Stimulated activated CD4-positive, alpha-beta T cell treated with anti-CD3 and anti-CD28 coated beads, TNF-alpha, amount 100 ng/mL, for 24 hours (primary cell): ENCODE measurements around the gene INTS4.
"Not testable (repeated sequence)": the region's sequence is repeated elsewhere in the genome, so short reads cannot be mapped to it uniquely, and the experiment has no call there.

Experiments used
- DNase-seq, 3 experiments: peaks; one replicate each; pipeline ENCODE4 v3.0.0-alpha.2; 2020; ENCODE audit warnings: low read depth in 3 of 3

INTS4 gene

GRCh38 chr11:77959434-77959833, 35.0 kb downstream of the INTS4 start:
- DNase-seq, result no peak

DNA sequence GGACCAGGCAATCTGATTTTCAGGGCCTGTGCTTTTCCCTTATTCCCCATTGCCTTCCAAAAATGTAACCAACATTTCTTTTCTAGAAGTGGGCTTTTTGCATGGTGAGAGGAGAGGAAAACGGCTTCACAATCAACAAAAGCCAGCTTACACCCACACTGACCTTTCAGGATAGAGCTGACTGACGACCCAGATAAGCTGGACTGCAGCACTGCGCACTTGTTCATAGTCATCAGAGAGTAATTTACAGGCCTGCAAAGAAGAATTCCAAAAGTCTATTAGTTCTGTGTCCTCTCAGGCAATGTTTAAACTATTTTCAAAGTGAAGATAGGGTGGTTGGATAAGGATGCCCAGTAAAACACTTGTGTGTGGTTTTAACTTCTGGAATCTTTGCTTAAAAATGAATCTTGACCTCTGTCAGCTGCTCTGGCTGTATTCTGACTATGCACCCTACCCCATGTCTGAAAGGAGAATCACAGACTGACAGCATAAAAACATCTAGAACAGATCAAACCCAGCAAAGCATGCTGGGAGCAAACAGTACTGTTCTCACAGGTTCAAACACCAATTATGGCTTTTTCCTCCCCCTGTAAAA, 35.8 kb downstream of the INTS4 start:
- not testable (repeated sequence) for DNase-seq

DNA sequence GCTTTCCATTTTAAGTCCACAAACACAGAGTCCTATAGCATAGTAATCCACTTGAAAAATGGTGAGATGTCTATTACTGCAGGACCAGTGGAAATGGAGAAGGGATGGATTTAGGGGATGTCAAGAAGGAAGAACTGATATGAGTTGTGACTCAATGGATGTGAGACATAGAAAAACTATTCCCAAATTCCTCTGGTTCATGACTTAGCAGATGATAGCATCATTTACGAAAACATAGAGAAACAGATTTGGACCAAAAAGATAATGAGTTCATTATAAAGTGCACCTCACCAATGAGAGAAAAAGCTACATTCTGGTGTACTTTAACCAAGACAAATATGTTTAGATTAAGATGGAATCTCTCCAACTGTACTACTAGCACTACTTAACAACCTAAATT, 51.2 kb downstream of the INTS4 start:
- not testable (repeated sequence) for DNase-seq

- DNase-seq, result not testable (repeated sequence)
These were observed 52.0 kb downstream of the INTS4 start for GRCh38 chr11:77942465-77942864.

- not testable (repeated sequence) for DNase-seq
These were observed 60.9 kb downstream of the INTS4 start for GRCh38 chr11:77933596-77933995.

DNA sequence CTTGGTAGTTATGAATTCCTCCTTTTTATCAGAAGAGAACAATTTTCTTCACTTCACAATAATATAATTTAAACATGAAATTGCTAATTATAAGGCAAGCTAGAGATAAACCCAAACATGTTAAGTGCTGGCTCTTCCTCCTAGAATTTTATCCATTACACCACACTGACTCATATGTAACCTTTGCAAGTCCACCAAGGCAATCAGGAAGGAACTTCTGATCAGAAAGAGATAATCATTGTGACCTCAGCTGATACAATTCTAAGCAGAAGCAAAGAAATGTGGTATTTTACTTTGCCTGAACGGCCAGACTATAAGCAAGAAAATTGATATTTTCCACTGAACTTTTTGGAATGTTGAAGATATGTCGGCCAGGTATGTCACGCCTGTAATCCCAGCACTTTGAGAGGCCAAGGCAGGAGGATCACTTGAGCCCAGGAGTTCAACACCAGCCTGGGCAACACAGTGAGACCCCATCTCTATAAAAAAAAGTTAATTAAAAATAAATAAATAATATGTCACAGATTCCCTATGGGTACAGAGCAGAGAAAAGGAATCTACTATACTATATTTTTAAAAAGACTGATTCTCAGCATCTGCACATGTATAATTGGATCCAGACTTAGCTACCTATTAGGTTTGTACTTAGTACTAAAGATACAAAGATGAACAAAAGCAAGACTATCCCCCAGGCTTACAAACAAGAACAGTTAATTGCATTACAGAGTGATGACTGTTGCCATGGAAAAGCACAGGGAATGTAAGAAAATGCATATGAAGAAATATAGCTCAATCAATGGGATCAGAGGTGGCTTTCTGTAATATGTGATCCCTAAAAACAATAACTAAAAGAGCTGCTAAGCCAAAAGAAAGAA, 63.9 kb downstream of the INTS4 start:
- not testable (repeated sequence) for DNase-seq

DNA sequence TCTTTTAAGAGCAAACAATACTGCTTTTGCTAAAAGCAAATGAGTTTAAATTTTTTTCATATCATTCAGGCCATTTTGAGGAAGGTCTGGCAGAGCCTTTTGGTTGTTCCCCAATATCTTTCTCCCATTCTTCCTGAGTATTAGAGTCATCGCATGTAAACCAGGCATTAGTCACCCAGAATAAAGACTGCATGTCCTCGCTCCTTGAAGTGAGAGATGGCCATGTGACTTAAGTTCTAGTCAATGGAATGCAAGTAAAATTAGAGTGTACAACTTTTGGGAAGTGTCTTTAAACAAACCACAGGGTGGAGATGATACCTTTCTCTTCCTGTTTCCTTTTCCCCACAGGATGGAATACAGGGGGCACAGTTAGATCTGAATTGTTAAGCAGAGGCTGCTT, 76.8 kb downstream of the INTS4 start:
- DNase-seq, result not testable (repeated sequence)

DNA sequence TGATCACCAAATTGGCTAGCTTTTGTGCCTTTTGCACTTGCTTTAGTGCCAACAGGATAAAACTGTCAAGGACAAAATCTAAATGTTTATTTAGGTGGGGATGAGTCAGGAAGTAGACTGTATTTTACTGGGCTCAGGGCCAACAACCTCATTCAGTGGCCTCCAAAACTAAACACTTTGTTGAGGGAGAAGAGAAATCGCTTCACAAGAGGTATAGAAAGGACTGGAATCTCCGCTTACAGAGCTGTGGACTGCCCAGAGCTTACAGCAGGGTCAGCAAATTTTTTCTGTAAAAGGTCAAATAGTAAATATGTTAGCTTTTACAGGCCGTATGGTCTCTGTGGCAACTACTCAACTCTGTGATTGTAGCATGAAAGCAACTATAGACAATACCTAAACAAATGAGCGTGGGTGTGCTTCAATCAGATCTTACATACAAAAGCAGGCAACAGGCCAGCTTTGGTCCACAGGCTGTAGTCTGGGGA, 80.1 kb downstream of the INTS4 start:
- DNase-seq, result not testable (repeated sequence)

- not testable (repeated sequence) for DNase-seq
These were observed 80.7 kb downstream of the INTS4 start for GRCh38 chr11:77913608-77914306.

DNA sequence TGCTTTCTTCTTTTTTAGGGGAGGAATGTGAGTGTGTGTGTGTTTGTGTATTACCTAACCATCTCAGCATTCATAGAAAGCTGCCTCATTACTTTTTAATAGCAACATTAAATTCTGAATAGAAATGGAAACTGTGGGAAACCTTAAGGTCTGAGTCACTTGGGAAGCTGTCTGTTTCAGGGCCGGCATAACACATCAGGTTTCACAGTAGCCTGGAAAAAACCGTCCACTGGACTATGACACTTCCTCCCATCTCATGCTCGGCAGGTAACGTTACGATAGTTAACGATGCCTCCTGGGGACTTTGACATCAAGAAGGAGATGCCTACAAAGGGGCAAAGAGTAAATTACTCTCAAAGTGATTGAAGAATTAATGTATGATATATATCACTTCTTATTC, 83.6 kb downstream of the INTS4 start:
- DNase-seq, result not testable (repeated sequence)

DNA sequence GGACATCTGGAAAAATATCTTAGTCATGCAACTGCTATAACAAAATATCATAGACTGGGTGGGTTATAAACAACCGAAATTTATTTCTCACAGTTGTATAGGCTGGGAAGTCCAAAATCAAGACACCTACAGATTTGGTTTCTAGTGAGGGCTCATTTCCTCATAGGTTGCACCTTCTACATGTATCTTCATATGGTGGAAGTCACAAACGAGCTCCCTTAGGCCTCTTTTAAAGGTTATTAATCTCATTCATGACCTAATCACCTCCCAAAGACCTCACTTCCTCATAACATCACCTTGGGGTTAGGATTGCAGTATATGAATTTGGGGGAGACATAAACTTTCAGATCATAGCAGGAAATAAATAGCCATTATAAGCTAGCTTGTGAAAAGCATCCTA, 85.2 kb downstream of the INTS4 start:
- DNase-seq, result no peak

- DNase-seq, result no peak
These were observed 85.6 kb downstream of the INTS4 start for GRCh38 chr11:77908835-77909234.

DNA sequence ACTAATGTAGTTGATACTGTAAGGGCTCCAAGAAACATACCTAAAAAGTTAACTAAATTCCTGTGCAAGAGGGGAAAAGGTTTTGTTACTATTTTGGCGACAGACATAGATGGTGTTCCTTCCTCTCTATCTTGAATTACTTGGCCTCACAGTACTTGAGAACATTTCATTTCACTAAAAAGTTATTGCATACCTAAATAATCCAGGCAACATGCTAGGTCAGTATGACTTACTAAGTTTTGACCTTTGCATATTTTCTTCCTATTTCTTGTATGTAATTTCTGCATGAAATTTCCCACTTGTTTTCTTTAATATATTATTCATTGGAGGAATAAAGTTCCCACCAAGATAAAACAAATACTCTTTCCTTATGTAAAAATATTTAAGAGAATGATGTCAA, 99.5 kb downstream of the INTS4 start:
- not testable (repeated sequence) for DNase-seq

DNA sequence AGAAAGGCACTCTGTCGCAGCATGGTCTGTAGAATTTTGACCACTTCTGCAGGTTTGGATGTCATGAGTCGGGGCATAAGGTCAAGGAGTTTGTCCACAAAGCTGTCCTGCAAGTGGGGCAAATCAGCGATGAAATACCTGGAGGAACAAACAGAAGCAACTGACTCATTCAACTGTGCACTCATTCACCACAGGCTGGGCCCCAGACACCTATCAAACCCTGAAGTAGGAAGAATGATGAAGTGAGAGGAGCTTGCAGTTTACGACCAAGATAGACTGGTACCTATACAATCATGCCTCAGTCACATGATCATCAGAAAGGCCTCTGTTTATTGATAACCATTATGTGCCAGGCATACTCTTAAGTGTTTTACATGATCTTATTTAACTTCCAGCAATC, 102.8 kb downstream of the INTS4 start:
- DNase-seq, result not testable (repeated sequence)

DNA sequence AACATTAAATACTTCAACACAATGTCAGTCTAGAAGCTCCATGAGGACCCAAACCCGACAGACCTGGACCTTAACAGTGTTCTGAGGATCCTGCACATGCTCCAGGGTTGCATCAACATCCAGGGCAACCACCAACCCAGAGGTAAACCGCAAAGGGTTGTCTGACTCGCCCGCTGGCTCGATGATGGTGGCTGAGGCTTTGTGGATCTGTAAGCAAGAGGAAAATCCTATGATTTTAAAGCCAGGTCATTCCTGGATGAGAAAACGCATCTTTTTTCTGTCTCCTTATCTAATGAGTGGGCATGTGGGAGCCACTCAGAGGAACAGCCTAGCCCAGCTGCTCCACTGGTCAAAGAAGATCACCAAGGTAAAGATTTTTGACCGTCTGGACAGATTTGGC, 103.2 kb downstream of the INTS4 start:
- DNase-seq, result not testable (repeated sequence)

DNA sequence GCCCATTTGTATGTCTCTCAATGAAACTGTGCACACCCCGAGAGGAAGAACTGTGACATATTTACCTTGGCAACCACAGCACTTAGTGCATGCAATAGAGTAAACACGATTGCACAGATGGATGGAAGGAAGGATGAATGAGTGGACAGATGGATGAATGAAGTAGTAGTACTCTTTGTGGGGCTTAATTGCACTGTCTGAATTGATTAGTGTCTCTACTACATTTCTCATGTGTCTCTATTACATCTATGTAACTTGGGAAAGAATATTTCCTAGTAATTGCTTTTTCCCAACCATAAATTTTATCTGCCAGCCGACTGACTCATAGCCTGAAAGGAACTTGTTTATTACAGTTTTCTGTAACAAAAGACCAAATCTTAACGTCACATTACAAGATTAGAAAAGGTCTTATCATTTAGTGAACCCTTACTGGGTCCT, 103.8 kb downstream of the INTS4 start:
- DNase-seq, result not testable (repeated sequence)

- DNase-seq, result not testable (repeated sequence)
These were observed 104.3 kb downstream of the INTS4 start for GRCh38 chr11:77890100-77890614.

DNA sequence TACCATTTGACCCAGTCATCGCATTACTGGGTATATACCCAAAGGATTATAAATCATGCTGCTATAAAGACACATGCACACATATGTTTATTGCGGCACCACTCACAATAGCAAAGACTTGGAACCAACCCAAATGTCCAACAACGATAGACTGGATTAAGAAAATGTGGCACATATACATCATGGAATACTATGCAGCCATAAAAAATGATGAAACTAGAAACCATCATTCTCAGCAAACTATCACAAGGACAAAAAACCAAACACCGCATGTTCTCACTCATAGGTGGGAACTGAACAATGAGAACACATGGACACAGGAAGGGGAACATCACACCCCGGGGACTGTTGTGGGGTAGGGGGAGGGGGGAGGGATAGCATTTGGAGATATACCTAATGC, 105.4 kb downstream of the INTS4 start:
- DNase-seq, result not testable (repeated sequence)

- no peak for DNase-seq
These were observed 108.1 kb downstream of the INTS4 start for GRCh38 chr11:77886401-77886800.

- no peak for DNase-seq
These were observed 109.7 kb downstream of the INTS4 start for GRCh38 chr11:77884829-77885190.

DNA sequence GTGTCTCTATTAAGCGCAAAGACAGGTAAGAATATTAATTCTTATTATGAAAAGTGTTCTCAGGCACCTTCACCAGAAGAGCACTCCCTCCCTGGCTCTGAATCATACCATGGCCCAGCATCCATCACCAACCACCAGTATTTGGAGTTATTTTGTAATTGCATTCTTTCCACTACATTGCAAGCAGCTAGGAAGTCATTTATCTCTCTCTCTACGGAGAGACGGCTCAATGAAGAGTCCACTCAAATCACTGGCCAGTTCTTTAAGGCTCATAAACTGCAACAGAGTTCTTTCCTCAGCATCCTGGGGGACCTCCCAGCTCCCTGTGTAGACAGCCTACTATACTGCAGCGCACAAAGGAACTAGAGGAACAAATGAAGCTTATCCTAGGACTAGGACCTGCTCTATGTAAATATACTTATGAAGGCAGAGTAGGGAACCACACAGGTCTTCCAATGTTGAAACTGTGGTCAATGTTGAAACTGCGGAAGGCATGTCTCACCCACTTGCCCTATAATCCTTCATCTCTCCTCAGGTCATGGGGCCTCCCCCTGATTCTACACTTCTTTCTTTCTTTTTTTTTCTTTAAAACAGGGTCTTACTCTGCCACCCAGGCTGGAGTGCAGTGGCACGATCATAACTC, 110.2 kb downstream of the INTS4 start:
- DNase-seq, result no peak

DNA sequence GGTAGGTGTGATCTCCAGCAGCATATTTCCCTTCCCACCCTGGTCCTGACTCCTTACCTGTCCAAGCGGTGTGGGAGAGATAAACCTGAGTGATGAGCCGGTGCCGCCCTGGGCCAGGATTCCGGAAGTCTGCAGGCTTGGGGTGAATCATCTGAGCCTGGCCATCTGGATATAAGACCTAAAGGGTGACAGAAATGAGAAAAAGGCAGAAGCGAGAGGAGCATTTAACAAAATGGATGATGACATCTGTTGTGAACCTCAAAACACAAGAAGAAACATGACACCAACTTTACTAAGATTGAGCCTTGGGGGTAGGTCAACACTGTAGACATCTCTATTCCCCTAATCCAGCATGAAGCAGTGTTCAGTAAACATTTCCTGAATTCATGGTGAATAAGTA, 110.7 kb downstream of the INTS4 start:
- DNase-seq, result no peak
